HK-2 (cell line): ENCODE measurements around the gene CD247.

ENCODE experiments used
- DNase-seq: peaks from one replicate; pipeline ENCODE4 v3.0.0-alpha.2; 2018; ENCODE audit not compliant: unreplicated experiment

Gene CD247

GRCh38 chr1:167489571-167490340, 28.6 kb downstream of the CD247 start:
- DNase-seq: no peak

- DNase-seq: no peak
Observed at GRCh38 chr1:167488786-167489185, 29.5 kb downstream of the CD247 start.

GRCh38 chr1:167487614-167488013, 30.7 kb downstream of the CD247 start:
- no peak for DNase-seq

GRCh38 chr1:167486090-167486824, 32.1 kb downstream of the CD247 start:
- no peak for DNase-seq

- DNase-seq: no peak
Observed at GRCh38 chr1:167484726-167485502, 33.4 kb downstream of the CD247 start.

GRCh38 chr1:167483790-167484189, 34.5 kb downstream of the CD247 start:
- no peak for DNase-seq

- DNase-seq: no peak
Observed at GRCh38 chr1:167482184-167482583, 36.1 kb downstream of the CD247 start.

- no peak for DNase-seq
Observed at GRCh38 chr1:167479331-167479979, 38.9 kb downstream of the CD247 start.

GRCh38 chr1:167477986-167478385, 40.3 kb downstream of the CD247 start:
- no peak for DNase-seq

- no peak for DNase-seq
Observed at GRCh38 chr1:167476061-167476460, 42.3 kb downstream of the CD247 start.

- no peak for DNase-seq
Observed at GRCh38 chr1:167474191-167474641, 44.1 kb downstream of the CD247 start.

GRCh38 chr1:167473761-167474160, 44.6 kb downstream of the CD247 start:
- DNase-seq: no peak

GRCh38 chr1:167472752-167473521, 45.4 kb downstream of the CD247 start:
- no peak for DNase-seq

GRCh38 chr1:167471568-167471967, 46.8 kb downstream of the CD247 start:
- no peak for DNase-seq

GRCh38 chr1:167469280-167469965, 48.9 kb downstream of the CD247 start:
- no peak for DNase-seq

GRCh38 chr1:167467752-167468151, 50.6 kb downstream of the CD247 start:
- no peak for DNase-seq

- no peak for DNase-seq
Observed at GRCh38 chr1:167467126-167467710, 51.1 kb downstream of the CD247 start.

- DNase-seq: no peak
Observed at GRCh38 chr1:167465743-167466142, 52.6 kb downstream of the CD247 start.

GRCh38 chr1:167465018-167465417, 53.3 kb downstream of the CD247 start:
- DNase-seq: no peak
